K562 (cell line): ENCODE measurements around the gene OTUB2. TPM values are rescaled to one million over a fixed set of nuclear protein-coding genes. Genes with fewer than 3 reads are reported as not detected.

Experiments
- RREB1 ChIP-seq: fragments of 250-450 bp; sonication (Bioruptor Pico); IDR thresholded peaks from 2 replicates; pipeline ENCODE4 v1.4.0; 2020
- THRA ChIP-seq: fragments of 450-650 bp; IDR thresholded peaks from 2 replicates; pipeline ENCODE4 v1.6.1; 2017; ENCODE audit warnings: mild to moderate bottlenecking, moderate library complexity
- ZBTB40 ChIP-seq, 2 experiments: fragments of 450-650 bp in 1 of 2; sonication (generic) in 1 of 2; formaldehyde crosslinking in 1 of 2; IDR thresholded peaks; 2 replicates each; pipeline versions ENCODE4 v1.7.1 to v1.9.0; 2016 to 2022; ENCODE audit warnings: inconsistent platforms in 1 of 2, mild to moderate bottlenecking in 1 of 2, missing genetic modification reagents in 1 of 2
- ZNF449 ChIP-seq: fragments of 250-450 bp; sonication (Bioruptor Pico); IDR thresholded peaks from 2 replicates; pipeline ENCODE4 v1.8.0; 2022; ENCODE audit warnings: moderate library complexity, mild to moderate bottlenecking, inconsistent platforms
- ZNF79 ChIP-seq: fragments of 250-450 bp; sonication (Bioruptor Pico); IDR thresholded peaks from 2 replicates; pipeline ENCODE4 v1.4.0; 2020; ENCODE audit warnings: low read depth, mild to moderate bottlenecking, moderate library complexity
- polyA plus RNA-seq, 8 experiments: library from polyadenylated mRNA; depleted of rRNA in 4 of 8; stranded (reverse) in 5 of 8; unstranded in 3 of 8; fragments of >200 nt; fragmentation: Nextera tagmentation in 2 of 8; fragmentation: Illumina TruSeq in 1 of 8; extraction: Ambion mirVana in 2 of 8; extraction: Trizol in 1 of 8; gene quantifications; 2 replicates each; pipeline versions ENCODE4 v1.2.1 to v1.2.3, GENCODE V29; 2011 to 2014; ENCODE audit warnings: inconsistent platforms in 1 of 8, missing spikeins in 1 of 8
- total RNA-seq, 7 experiments: library from RNA; depleted of rRNA in 6 of 7; stranded (reverse); fragments of >200 nt in 6 of 7; fragmentation: Illumina TruSeq in 2 of 7; extraction: Trizol in 2 of 7; gene quantifications; 2 replicates each; pipeline versions ENCODE4 v1.2.1 to v1.2.3, GENCODE V29; 2011 to 2021; ENCODE audit warnings: low replicate concordance in 1 of 7

Gene OTUB2
- total and polyA plus RNA-seq, 9 of the 15 experiments (the other 6 are each of a cell fraction or from before 2014, with no cell fraction given), result 0.01 to 0.31 (median 0.11) TPM

- TF ChIP-seq ZBTB40 (IDR thresholded peaks at IDR 0.05), result no peak
- TF ChIP-seq ZBTB40 (CRISPR knock-in tag; IDR thresholded peaks at IDR 0.05), result no peak
- no peak for TF ChIP-seq RREB1 (CRISPR knock-in tag)
- TF ChIP-seq THRA, result no peak
- TF ChIP-seq ZNF79, result no peak
- TF ChIP-seq ZNF449 (CRISPR knock-in tag), result no peak
- TF ChIP-seq, all 486 proteins: peak for 0
Observed at GRCh38 chr14:94054936-94055335, 28.8 kb downstream of the OTUB2 start (continued).
